GM03348 (cell line): Measurements from ENCODE around the gene GRM8.
A peak's percentile ranks its signal among the peaks of the same experiment; 100 is the strongest.

Experiments
- DNase-seq: peaks from one replicate; pipeline ENCODE4 v3.0.0; 2012; ENCODE audit warnings: low spot score

GRM8 gene

DNA sequence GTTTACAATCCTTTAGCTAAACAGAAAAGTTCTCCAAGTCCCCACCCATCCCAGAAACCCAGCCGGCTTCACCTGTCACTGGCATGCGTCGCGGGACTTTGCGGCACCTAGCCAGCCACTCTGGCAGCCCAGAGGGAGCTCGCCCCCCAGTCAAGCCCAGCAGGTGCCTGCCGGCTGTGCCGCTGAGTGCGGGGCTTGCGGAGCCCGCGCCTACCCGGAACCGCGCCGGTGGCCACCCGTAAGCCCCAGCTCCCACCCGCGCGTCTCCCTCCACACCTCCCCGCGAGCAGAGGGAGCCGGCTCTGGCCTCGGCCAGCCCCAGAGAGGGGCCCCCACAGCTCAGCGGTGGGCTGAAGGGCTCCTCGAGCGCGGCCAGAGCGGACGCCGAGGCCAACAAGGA lies 446.1 kb downstream of the GRM8 start:
- no peak for DNase-seq

DNA sequence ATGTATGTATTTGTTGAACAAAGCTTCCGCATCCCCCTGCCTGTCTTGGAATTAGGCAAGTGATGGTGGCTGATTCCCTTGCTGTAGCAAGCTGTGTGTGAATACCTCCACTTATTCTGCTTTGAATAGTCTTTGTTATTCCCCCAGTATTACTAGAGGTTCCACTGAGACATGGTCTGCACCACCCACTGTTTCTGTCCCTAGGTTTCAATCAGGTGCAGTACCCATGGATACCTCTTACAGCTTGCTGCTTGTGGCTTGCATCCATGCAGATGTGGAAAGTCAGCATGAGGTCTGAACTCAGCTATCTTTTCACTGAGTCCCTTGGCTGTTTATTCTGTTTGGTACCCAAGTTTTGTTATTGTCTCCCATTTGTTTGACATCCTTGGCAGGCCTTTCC lies 447.4 kb downstream of the GRM8 start:
- no peak for DNase-seq

DNA sequence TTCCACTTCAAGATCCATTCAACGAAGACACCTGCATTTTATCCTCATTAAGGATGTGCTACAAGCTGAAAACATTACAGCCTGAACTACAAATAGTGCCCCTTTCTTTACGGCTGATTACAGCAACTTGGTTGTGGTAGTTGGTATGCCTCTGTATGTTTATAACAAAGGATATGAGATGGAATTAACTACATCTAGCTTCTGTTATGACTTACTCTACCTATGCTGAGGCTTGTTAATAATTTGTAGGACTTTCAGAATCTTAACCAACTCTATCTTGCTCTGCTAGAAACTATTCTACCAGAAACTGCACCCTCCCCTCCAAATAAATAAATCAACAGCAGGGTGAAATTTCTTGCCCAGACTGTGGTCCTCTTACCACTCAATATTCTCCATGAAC lies 448.1 kb downstream of the GRM8 start:
- no peak for DNase-seq

DNA sequence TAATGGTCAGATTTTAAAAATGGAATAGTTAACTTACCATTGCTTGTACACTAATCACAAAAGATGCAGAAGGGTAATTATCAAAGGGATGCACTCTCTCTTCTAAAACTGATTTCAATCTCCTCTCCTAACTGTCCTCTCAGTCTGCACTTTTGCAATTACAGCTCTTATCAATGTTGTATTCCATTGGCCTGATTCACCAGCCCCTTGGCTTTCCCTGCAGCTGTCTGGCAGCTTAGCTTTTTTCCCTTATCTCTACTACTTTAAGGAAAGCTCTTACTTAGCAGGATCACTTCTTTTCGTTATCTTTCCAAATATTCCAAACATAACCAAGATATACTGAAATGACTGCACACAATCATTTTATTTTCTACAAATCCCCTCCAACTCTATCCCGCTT lies 448.8 kb downstream of the GRM8 start:
- DNase-seq = no peak

DNA sequence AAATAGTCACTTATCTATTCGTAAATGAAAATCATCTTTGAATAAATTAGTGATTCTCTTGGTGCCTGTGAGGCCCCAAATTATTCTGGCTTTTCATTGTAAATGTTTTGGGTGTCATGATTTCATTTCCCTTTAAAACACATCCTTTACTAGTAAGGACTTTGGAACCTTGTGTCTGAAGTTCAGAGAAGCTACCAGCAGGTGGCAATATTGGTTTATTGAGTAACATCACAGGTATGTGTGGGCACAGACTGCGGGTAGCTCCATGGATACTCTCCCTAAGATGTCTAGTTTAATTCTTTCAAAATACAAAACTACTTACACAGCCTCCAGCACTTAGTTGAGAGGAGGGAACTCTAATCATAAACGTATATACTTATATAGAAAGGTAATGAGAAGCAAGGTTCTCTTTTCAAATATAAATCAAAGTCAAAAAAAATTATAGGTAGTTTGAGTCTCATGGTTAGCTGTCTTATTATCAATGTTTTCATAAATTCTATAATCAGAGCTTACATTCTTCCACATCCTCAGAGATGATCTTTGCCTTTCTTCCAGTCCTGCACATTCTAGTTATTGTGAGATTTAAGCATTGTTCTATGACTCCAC lies 449.6 kb downstream of the GRM8 start:
- DNase-seq = peak; percentile 65

DNA sequence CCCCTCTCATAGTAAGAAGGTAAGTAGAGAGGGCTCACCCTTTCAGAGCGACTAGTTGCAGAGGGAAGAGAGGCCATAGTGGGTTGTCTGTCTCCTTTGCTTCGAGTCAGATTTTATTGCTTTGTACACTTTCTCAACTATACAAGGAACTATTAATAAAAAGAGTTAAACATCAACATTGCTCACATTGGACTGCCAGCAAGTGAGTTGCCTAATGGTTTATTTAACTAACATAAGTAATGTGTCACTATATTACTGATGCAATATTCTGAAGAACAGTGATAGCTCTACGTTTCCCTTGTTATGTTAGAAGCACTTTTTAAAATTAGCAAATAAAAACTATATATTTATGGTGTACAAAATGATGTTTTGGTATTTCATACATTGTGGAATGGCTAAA lies 451.0 kb downstream of the GRM8 start:
- no peak for DNase-seq

DNA sequence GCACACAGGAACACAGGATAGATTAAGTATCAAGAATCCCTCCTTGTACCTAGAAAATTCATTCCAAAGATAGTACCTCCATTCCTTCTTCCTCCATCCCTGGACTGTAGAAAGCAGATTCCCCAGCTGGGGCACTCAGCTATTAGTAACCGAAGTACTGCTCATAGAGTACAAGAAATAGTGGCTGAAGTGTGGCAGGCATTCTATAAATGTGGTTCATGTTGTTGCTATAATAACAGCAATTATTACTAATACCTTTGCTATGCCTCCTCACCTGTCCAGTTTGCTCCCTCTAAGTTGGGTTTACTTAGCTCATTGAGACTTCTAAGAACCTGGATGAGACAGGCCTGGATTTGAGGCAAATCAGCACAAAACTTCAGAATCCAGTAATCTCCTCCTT lies 453.2 kb downstream of the GRM8 start:
- no peak for DNase-seq

DNA sequence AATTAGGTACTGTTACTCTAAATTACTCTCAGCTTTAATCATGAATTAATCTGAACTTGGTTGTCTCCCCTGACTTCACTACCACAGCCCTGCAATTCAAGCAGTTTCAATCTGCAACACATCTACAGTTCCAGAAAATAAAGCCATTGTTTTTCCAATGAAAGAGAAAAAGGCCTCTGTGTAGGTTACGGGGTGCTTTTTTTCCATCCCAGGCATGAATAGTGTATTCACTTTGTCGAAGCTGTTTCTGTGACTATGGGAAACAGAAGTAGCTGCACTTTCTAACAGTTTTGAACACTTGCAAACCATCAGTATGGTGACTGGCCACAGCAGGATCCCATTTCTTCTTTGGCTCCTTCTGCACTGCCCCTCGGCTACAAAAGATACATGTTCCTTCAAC lies 460.2 kb downstream of the GRM8 start:
- DNase-seq = no peak

DNA sequence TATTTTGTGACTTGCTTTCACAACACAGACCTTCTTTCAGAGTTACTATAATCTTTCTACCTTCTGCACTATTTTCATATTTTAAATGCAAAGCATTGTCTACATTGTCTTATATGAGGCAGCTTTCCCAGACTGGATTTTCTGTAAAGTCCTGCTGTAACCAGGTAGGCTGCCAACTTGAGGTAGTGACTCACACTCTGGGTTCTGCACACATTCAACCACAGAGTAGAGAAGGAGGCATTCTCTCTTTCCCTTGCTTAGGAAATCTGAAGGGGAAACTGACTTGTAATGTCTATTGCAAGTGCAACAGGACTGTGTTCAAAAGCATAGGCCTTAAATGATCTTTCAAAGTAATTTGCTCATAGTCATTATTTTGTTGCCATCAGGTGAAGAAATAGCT lies 461.4 kb downstream of the GRM8 start:
- no peak for DNase-seq

DNA sequence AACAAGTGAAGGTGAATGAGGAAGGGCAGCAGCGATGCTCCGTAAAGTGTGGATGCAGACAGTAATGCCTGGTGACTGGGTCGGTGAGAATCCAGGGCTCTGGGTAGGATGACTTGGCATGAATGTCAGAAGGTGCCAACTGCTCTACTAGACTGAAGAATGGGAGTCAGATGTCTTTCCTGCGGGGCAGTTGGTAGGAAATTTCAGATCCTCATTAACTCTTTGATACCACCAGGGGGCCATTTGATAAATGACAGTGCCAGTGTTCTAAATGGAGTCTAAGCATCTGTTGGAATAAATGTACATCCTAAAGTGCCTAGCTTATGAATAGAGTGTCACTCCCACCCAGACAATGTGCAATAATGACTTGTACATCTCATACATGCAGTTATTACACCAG lies 462.0 kb downstream of the GRM8 start:
- DNase-seq = no peak

DNA sequence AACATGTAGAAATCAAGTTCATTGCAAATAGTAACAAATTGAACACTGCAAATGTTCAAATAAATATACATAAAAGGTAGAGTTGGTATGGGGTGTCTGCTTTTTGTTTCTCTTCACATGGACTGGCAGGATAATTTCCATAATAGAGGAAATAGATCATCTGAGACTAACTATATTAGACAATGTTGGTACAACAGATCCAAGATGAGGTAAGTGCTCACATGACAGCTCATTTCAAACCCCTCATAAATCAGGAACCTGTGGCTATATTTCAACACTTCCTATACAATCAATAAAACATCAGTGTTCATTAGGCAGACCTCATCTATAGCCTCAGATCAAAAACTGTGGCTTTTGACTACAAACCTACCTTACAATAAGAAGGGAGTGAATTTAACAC lies 469.1 kb downstream of the GRM8 start:
- DNase-seq = no peak

DNA sequence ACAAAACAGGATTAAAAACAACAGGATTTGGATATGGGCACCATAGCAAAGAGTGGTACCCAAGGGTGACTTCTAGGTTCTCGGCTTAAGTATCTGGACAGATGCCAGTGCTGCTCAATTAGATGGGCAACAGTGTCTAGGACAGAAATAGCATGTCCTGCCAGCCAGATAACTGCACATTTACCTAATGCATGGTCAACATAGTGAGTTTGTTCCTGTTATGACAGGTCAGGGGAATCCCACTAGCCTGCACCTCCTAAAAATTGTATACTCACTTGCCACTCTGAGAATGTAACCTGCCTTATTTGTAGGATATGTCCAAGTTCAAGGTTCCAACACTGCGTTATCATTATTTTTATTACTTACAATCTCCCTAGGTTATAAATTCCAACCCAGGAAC lies 471.7 kb downstream of the GRM8 start:
- no peak for DNase-seq

DNA sequence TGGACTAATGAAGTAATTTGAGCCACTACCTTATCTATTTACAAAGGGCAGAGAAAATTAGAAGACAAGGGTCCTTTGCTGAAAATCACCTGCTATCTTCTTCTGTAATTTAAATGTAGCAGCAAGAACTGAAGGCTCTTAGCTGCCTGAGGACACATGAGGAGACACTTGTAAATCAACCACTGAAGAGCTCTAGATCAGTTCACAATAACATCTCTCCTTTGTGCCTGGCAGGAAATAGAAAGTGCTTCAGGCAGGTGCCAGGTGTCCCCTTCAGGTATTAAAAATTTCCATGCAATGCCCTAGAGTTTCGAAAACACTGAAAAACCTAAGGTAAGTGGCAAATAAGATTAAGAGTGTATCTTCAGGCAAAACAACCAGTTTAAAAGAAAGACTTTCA lies 474.6 kb downstream of the GRM8 start:
- no peak for DNase-seq

DNA sequence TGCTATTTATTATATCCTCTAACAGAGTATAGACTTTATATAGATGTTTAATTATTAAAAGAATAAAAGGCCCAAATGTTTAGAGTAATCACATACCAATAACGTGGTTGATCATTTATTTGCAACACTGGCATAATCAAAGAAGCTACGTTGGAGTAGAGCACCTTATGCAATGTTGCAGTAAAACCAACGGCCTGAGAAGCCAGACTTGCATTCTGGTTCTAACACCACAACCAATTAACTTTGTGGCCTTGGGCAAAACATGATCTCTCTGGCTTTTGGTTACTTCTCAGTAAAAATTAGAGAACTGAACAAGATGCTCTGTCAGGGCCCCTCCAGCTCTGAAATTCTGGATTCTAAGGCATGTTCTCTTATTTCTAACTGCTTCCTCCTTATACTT lies 476.2 kb downstream of the GRM8 start:
- no peak for DNase-seq

DNA sequence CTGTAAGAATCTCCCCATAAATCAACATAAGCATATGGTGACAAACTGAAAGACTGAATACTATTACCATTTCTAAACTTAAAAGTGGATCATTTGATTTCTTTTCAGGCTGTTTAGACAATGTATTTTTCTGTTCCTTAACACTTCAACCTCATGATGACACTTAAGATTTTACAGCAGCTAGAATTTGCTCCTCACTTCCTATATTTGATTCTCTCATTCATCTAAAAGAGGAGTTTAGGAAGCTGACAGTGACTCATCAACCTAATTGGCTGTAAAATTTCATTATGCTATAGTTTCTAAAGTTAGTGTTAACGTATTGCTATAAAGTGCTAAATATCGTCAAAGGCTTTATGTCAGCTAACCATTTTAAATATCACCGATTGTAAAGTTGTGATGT lies 478.7 kb downstream of the GRM8 start:
- no peak for DNase-seq

DNA sequence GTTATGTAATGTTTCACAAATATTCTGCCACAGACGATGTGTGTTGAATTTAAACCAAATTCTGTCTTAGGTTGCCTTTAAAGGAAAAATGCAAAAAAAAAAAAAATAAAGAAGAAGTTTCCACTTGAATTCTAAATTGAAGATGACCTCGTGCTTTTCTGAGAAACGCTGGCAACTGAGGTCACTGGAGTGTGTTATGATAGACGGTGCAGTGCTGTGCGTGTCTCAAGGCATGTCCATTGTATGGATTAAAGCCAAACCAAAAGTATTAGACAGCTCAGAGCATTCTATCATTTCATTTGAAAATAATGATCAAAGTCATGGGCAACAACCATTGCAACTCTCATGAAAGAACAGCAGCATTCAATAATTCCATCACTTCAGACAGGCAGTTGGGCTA lies 483.9 kb downstream of the GRM8 start:
- DNase-seq = no peak

DNA sequence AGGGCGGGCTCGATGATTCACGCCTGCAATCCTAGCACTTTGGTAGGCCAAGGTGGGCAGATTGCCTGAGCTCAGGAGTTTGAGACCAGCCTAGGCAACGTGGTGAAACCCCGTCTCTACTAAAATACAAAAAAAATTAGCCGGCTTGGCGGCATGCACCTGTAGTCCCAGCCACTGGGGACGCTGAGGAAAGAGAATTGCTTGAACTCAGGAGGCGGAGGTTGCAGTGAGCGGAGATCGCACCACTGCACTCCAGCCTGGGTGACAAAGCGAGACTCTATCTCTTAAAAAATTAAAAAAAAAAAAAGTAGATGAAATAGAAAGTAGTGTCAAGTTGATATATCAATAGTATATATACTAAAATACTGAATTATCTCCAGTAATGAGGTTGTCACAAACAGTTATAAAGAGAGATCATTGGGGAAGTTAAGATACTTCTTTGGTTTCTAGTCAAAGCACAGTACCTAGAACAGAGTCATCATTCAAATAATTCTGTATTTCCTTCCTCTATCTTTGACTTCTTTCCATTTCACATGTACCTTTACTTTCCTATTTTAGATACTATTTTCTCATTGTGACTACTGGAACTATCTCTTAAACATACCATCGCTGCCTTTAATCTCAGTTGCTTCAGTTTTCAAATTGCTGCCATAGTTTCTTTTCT lies 491.7 kb downstream of the GRM8 start:
- DNase-seq = no peak

DNA sequence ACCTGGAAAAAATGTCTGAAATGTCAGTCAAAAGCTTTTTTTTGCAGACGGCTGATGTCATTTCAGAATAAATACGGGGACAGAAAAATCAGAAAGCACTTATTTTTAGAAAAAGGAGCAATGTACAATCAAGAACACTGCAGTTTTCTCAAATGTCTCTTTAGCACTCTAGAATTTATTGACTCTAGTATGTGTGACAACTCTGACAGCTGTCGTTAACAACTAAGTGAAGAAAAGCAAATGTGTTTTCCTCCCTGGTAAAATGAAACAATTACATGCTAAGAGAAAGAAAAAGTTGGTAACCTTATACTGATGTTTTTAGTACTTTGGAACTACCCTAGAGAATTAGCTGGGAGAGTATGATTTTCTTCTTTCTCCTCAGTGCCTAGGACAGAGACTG lies 497.4 kb downstream of the GRM8 start:
- no peak for DNase-seq

DNA sequence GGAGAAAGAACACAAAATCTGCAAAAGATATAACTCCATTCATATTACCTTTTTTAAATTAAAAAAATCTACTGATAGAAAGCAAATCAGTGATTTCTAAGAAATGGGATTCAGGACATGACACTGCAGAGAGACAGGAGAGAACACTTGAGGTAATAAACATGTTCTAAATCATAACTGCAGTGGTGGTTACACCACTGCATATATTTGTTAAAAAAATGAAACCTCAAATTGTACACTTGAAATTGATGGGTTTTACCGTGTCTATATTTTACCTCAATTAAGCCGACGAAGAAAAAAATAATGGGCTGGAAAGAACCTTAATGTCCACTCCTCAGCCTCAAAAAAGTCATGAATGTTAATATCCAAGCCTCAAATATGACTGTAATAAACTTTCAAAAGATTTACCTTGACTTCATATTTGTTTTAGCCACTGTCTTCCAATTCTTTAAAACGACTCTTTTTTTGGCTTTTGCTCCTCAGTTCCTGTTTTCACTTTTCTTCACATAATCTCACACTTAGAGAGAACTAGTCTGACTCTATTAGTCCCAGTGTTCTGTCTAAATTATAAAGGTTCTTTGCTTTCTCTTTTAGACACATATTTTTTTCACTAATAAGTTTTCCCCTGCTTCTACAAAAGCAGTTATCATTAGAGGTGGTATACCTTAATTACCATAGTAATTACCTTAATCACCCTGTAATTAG lies 502.4 kb downstream of the GRM8 start:
- no peak for DNase-seq

DNA sequence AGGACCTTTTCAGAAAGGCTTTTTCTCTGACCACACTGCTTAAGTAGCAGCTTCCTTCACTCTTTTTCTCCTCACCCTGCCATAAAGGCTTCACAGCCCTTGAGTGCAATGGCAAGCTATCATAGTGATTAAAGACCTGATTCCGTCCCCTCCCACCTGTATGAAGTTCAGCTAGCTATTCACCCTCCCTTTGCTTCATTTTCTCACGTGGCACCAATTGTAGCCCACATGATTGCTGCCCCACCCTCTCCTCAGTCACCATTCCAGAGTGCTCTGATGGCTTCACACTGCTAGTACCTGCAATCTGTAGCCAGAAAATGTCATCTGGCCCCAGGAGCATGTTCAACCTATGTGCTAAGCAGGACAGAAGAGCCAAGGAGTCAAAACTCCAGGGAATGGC lies 523.8 kb downstream of the GRM8 start:
- DNase-seq = no peak

DNA sequence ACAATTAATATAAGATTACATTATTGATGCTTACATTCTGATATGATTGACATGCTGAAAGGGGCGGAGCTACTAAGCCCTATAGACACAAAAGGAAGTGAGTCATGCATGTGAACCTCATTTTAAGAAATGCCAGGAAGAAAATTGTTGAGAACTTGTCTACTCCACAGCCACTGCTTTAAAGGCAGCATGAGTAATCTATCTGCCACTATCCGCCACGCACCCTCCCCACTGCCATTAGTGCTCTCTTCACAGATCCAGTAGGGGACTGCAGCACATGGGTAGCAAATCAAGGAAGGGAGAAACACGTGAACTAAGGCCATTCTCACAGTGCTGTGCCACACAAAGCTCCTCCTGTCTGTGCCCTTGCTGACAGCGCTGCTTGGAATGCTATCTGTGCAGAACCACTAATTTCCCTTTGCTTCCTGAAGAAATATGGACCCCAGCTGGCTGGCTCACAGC lies 524.8 kb downstream of the GRM8 start:
- peak; percentile 9 for DNase-seq

DNA sequence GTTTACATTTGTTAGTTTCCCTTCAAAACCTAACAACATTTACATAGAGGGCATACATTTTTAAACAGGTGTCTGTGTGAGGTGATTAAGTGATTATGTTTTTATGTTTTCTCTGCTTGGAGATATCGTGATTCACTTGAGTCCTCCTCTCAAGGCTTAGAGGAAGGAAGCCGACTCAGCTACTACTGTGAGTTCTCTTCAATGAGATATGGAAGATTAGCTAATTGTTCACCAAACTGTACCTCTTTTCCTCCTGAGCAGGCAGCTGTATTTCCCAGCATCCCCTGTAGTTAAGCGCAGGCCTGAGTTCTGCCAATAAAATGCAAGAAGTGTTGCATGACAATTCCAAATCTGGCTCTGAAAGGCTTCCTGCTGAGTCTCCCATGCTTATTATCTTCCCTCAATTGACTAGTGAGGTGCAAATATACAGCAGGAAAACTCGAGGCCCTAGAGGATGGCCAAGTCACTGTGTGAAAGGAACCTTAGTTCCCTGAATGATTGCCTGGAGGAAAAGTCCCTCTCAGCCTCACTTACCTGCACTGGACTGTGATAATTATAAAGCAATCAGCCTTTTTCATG lies 528.7 kb downstream of the GRM8 start:
- DNase-seq = no peak

DNA sequence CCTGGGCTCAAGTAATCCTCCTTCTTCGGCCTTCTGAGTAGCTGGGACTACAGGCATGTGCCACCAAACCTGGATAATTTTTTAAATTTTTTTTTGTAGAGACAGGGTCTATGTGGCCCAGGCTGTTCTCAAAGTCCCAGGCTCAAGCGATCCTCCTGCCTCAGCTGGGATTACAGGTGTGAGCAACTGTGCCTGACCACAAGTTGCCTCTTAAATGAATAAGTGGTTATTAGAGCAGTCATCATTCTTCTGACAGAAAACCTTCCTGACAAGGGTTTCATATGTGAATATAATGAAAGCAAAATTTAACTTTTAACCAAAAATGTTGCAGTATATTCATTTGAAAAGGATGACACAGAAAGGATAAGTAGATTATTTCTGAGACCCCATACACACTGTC lies 532.5 kb downstream of the GRM8 start:
- no peak for DNase-seq
